Mammary epithelial cell (primary cell): ENCODE data around the gene DPH6.

Experiments used
- CTCF ChIP-seq, 2 donors: IDR thresholded peaks in 1 of 2; conservative IDR thresholded peaks in 1 of 2; 2 replicates each; pipeline ENCODE4 v1.5.1; 2011 to 2012; ENCODE audit warnings: inconsistent platforms in 2 of 2, low read length in 2 of 2, mild to moderate bottlenecking in 2 of 2, control low read depth in 1 of 2, low read depth in 1 of 2; ENCODE audit not compliant: insufficient read depth in 1 of 2; ENCODE audit errors: extremely low read depth in 1 of 2
- EZH2 ChIP-seq: IDR thresholded peaks from 2 replicates; pipeline ENCODE4 v1.6.1; 2012; ENCODE audit warnings: low read length, inconsistent platforms, borderline replicate concordance

- TF ChIP-seq CTCF (conservative IDR thresholded peaks at IDR 0.05 in 1 of 2, IDR thresholded peaks at IDR 0.05 in 1 of 2; ENCODE audit: extremely low read depth in 1 of 2, insufficient read depth in 1 of 2, low read depth in 1 of 2, low read length in 2 of 2) (no peak), EZH2 (no peak)
Measured at GRCh38 chr15:35427091-35427490, 118.9 kb downstream of the DPH6 start.
